Heart left ventricle (tissue), 16 donors: ENCODE results near the gene RINL. TPM values are rescaled to one million over a fixed set of nuclear protein-coding genes. Genes with fewer than 3 reads are reported as not detected.

Experiments used
- ATAC-seq, 4 donors: fragments of 200-7000 bp; cut with Tn5 transposase; one replicate each; pipeline ENCODE4 v1.9.1; 2020 to 2022; ENCODE audit warnings: moderate library complexity in 4 of 4, mild to moderate bottlenecking in 3 of 4, moderate number of reproducible peaks in 1 of 4
- DNase-seq, 5 donors: peaks; one replicate each; pipeline ENCODE4 v3.0.0-alpha.2; 2020
- H3K27ac ChIP-seq, 12 donors: fragments of 200-600 bp; sonication (generic) in 4 of 12; one replicate each; pipeline versions ENCODE4 v1.5.0 to v1.8.0; 2016 to 2022; ENCODE audit warnings: mild to moderate bottlenecking in 2 of 12
- H3K27me3 ChIP-seq, 9 donors: fragments of 200-600 bp; sonication (generic) in 2 of 9; one replicate each; pipeline versions ENCODE4 v1.5.1 to v1.8.0; 2016 to 2022; ENCODE audit warnings: mild to moderate bottlenecking in 3 of 9
- H3K36me3 ChIP-seq, 9 donors: fragments of 200-600 bp; sonication (generic) in 2 of 9; one replicate each; pipeline versions ENCODE4 v1.5.0 to v1.8.0; 2018 to 2022; ENCODE audit warnings: mild to moderate bottlenecking in 2 of 9
- H3K4me1 ChIP-seq, 12 donors: fragments of 200-600 bp; sonication (generic) in 4 of 12; one replicate each; pipeline versions ENCODE4 v1.5.0 to v1.8.0; 2016 to 2022; ENCODE audit warnings: mild to moderate bottlenecking in 3 of 12
- H3K4me3 ChIP-seq, 12 donors: fragments of 200-600 bp; sonication (generic) in 4 of 12; one replicate each; pipeline versions ENCODE4 v1.5.0 to v1.8.0; 2017 to 2022; ENCODE audit warnings: mild to moderate bottlenecking in 9 of 12, moderate library complexity in 4 of 12
- H3K9me3 ChIP-seq, 12 donors: fragments of 200-600 bp; sonication (generic) in 4 of 12; one replicate each; pipeline versions ENCODE4 v1.5.0 to v1.8.0; 2016 to 2022; ENCODE audit warnings: mild to moderate bottlenecking in 1 of 12
- POLR2A ChIP-seq, 2 donors: fragments of 450-650 bp; IDR thresholded peaks; one replicate each; pipeline ENCODE4 v1.6.1; 2017; ENCODE audit warnings: antibody characterized with exemption in 2 of 2, mild to moderate bottlenecking in 2 of 2, moderate library complexity in 2 of 2
- WGBS, 4 donors: extraction: QIAGEN DNeasy Blood & Tissue Kit in 2 of 4; methylation state at CpG; one replicate each; pipeline versions ENCODE4 v1.1.5 to v1.1.7; 2013 to 2018; 5-methylcytosine and 5-hydroxymethylcytosine counted together
- intact Hi-C, 10 donors: fragments of 100-400 bp; cut with DNase I; formaldehyde crosslinking; loops; one replicate each; pipeline versions ENCODE4 v1.11.1 to v1.14.2; 2022
- polyA plus RNA-seq, 2 donors: library from polyadenylated mRNA; stranded (reverse); fragments of 200-250 nt; gene quantifications; one replicate each; pipeline ENCODE4 v1.2.3, GENCODE V29; 2013
- total RNA-seq, 9 donors: library from RNA; depleted of rRNA in 2 of 9; stranded (reverse); fragments of >200 nt in 2 of 9; fragmentation: NEBNext Ultra II Directional in 3 of 9; extraction: Animal tissue kit (Norgen Biotek cat#: 25700) in 3 of 9; gene quantifications; one replicate each; pipeline versions ENCODE4 v1.1.0 to v1.2.4, GENCODE V29; 2016 to 2023
- donor health status: ischemic (EF 13 %, LVEDD 7.1; RV severe dilation, severe dysfunction).
- donor health status: healthy with polysubstance abuse.
- donor health status: DM: no; HTN: yes; CAD: no.
- donor health status: DM: no; HTN: no; CAD: no.
- donor health status: ischemic (EF 25% LVEDD 6.9; RV normal size, moderate dysfunction).
- donor health status: ischemic (EF 25% LVEDD 5.7; RV mildly dilated, moderate dysfunction).
- donor health status: healthy.
- donor health status: DM: yes; HTN: yes; CAD: no.
- donor health status: ischemic (EF 35%, LVEDD 5.7; RV mildly dilated, moderate dysfunction).
- donor health status: nonischemic (EF 11% LVEDD 7.7; RV severe dilation, severe dysfunction).
- donor health status: DM: yes; HTN: yes; CAD: no.
- donor health status: PGD.
- donor health status: ischemic (EF 29% LVEDD 5.4; RV normal size, mild dysfunction).
- donor health status: nonischemic (EF 23%, LVEDD 6.1; RV moderate dilation, normal function).

RINL gene
- total and polyA plus RNA-seq, 11 donors: 1.6 to 11.3 (median 4.3) TPM

DNA sequence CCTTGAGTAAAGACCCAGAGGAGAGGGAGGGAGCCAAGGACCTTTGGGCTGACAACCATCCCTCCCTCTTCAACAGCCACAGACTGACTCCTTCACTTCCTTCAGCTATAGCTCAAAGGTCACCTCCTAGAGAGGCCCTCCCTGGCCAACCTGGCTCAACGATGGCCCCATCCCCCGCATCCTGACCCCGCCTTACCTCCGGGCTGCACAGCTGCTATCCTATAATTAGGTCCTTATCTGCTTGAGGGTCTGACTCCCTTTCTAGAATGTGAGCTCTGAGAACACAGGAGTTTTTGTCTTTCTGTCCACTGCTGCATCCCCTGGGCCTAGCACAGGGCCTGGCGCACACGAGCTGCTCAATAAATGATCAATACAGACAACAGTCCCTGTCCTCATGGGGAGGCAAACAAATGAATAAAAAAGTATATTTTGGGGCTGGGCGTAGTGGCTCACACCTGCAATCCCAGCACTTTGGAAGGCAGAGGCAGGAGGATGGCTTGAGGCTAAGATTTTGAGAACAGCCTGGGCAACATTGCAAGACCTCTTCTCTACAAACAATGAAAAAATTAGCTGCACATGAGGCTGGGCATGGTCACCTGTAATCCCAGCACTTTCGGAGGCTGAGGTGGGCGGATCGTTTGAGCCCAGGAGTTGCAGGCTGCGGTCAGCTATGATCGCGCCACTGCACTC is 58.7 kb downstream of the RINL start:
- peak in 2 of 5 donors; percentile 50 to 57 for DNase-seq
- Histone ChIP-seq H3K36me3 (peaks cover 0 to 67% (median 45%) of the 10 kb centered on the region in 9 donors), H3K27ac (peak overlapping the region in 10 of 12 donors; percentile 26 to 72 (median 58)), H3K4me1 (peaks cover 0 to 27% (median 9%) of the 10 kb centered on the region in 12 donors), H3K4me3 (no peak overlapping the region), H3K9me3 (peaks cover 0 to 3% (median 0%) of the 10 kb centered on the region in 12 donors), H3K27me3 (no peaks in the 10 kb centered on the region)
- intact Hi-C loops: no loop called here
- WGBS, 4 donors: 63 to 71% (median 67%) methylated on average over 13 of the region's 13 CpGs
- peak; percentile 72 to 81 (median 79) for ATAC-seq
- no peak for TF ChIP-seq POLR2A (IDR thresholded peaks at IDR 0.05)

Other genes starting within 250 kb of the RINL start
- gene ACTN4, start 230.6 kb downstream of the RINL start, total RNA-seq: 100 to 1,000 TPM; 124 to 307 (median 154) TPM
- 100 to 1,000 TPM; 100 to 107 TPM for gene ACTN4, start 230.6 kb downstream of the RINL start, polyA plus RNA-seq
- 1 to 10 TPM in 2 of 9 donors, under 1 TPM in 7; 0.36 to 1.8 (median 0.72) TPM for gene CAPN12, start 133.8 kb downstream of the RINL start, total RNA-seq
- 1 to 10 TPM in 1 of 2 donors, under 1 TPM in 1; 0.91 to 1.4 TPM for gene CAPN12, start 133.8 kb downstream of the RINL start, polyA plus RNA-seq
- gene LGALS7, start 104.8 kb downstream of the RINL start, total RNA-seq: not detected
- gene LGALS7, start 104.8 kb downstream of the RINL start, polyA plus RNA-seq: under 1 TPM in 1 of 2 donors, not detected in 1; 0.33 TPM
- gene LGALS7B, start 89.1 kb downstream of the RINL start, total RNA-seq: not detected
- gene LGALS7B, start 89.1 kb downstream of the RINL start, polyA plus RNA-seq: not detected
- gene LGALS4, start 65.3 kb downstream of the RINL start, total RNA-seq: 1 to 10 TPM in 2 of 9 donors, under 1 TPM in 5, not detected in 2; 0.35 to 1.3 (median 0.65) TPM
- under 1 TPM; 0.68 to 0.91 TPM for gene LGALS4, start 65.3 kb downstream of the RINL start, polyA plus RNA-seq
- gene ECH1, start 46.5 kb downstream of the RINL start, total RNA-seq: 100 to 1,000 TPM; 382 to 799 (median 564) TPM
- gene ECH1, start 46.5 kb downstream of the RINL start, polyA plus RNA-seq: 1,000 to 10,000 TPM in 1 of 2 donors, 100 to 1,000 TPM in 1; 446 to 1,292 TPM
- 100 to 1,000 TPM in 8 of 9 donors, 10 to 100 TPM in 1; 93.6 to 256 (median 165) TPM for gene HNRNPL, start 28.3 kb downstream of the RINL start, total RNA-seq
- 100 to 1,000 TPM; 103 to 142 TPM for gene HNRNPL, start 28.3 kb downstream of the RINL start, polyA plus RNA-seq
- 100 to 1,000 TPM in 2 of 9 donors, 10 to 100 TPM in 7; 58.3 to 158 (median 62.4) TPM for gene SIRT2, start 21.3 kb upstream of the RINL start, total RNA-seq
- 100 to 1,000 TPM in 1 of 2 donors, 10 to 100 TPM in 1; 51.0 to 104 TPM for gene SIRT2, start 21.3 kb upstream of the RINL start, polyA plus RNA-seq
- gene NFKBIB, start 21.7 kb upstream of the RINL start, total RNA-seq: 10 to 100 TPM; 17.2 to 38.6 (median 22.2) TPM
- gene NFKBIB, start 21.7 kb upstream of the RINL start, polyA plus RNA-seq: 10 to 100 TPM; 35.0 to 90.4 TPM
- gene CCER2, start 33.9 kb upstream of the RINL start, total RNA-seq: under 1 TPM in 2 of 9 donors, not detected in 7; 0.35 to 0.58 TPM
- gene CCER2, start 33.9 kb upstream of the RINL start, polyA plus RNA-seq: under 1 TPM in 1 of 2 donors, not detected in 1; 0.42 TPM
- 10 to 100 TPM in 8 of 9 donors, 1 to 10 TPM in 1; 9.0 to 29.1 (median 16.7) TPM for gene SARS2, start 52.5 kb upstream of the RINL start, total RNA-seq
- gene SARS2, start 52.5 kb upstream of the RINL start, polyA plus RNA-seq: 10 to 100 TPM in 1 of 2 donors, 1 to 10 TPM in 1; 10.0 to 26.4 TPM
- 10 to 100 TPM; 45.7 to 67.9 (median 52.6) TPM for gene MRPS12, start 52.7 kb upstream of the RINL start, total RNA-seq
- 100 to 1,000 TPM in 1 of 2 donors, 10 to 100 TPM in 1; 54.4 to 115 TPM for gene MRPS12, start 52.7 kb upstream of the RINL start, polyA plus RNA-seq
- 1 to 10 TPM; 1.4 to 4.9 (median 2.5) TPM for gene FBXO17, start 97.5 kb upstream of the RINL start, total RNA-seq
- 1 to 10 TPM; 1.2 to 2.4 TPM for gene FBXO17, start 97.5 kb upstream of the RINL start, polyA plus RNA-seq
- gene FBXO27, start 154.3 kb upstream of the RINL start, total RNA-seq: 10 to 100 TPM in 7 of 9 donors, 1 to 10 TPM in 2; 4.2 to 38.3 (median 23.2) TPM
- gene FBXO27, start 154.3 kb upstream of the RINL start, polyA plus RNA-seq: 1 to 10 TPM; 4.0 to 8.6 TPM
- gene ACP7, start 206.1 kb upstream of the RINL start, total RNA-seq: not detected
- not detected for gene ACP7, start 206.1 kb upstream of the RINL start, polyA plus RNA-seq
- gene PAK4, start 247.5 kb upstream of the RINL start, total RNA-seq: 10 to 100 TPM; 11.5 to 22.1 (median 16.2) TPM
- gene PAK4, start 247.5 kb upstream of the RINL start, polyA plus RNA-seq: 10 to 100 TPM in 1 of 2 donors, 1 to 10 TPM in 1; 9.5 to 25.8 TPM